Measurements from ENCODE around the gene PCDH9. TPM values are rescaled to one million over a fixed set of nuclear protein-coding genes. Genes with fewer than 3 reads are reported as not detected.

Gene PCDH9
- total and polyA plus RNA-seq, 2 of the 4 experiments (the other 2 are of a cell fraction): 2.2 to 10.2 TPM

GRCh38 chr13:66528944-66529576 lies 701.1 kb downstream of the PCDH9 start:
- no peak overlapping the region for H3K23ac ChIP-seq (ENCODE audit: low read depth, low read length)
- CTCF ChIA-PET: no interaction called here

More at GRCh38 chr13:66528944-66529576, 701.1 kb downstream of the PCDH9 start:
- Histone ChIP-seq H3K27me3 (ENCODE audit: control insufficient read depth, insufficient read depth, low read length) (no peaks in the 10 kb centered on the region), H2AK5ac (ENCODE audit: low read depth, low read length) (no peak overlapping the region), H4K5ac (ENCODE audit: low read depth, low read length) (no peak overlapping the region), H3K18ac (ENCODE audit: low read depth, low read length) (no peak overlapping the region), H2BK120ac (ENCODE audit: low read depth, low read length) (no peak overlapping the region), H2BK15ac (ENCODE audit: low read depth, low read length) (no peak overlapping the region), H3K79me1 (ENCODE audit: low read depth in 1 of 2, low read length in 2 of 2) (no peaks in the 10 kb centered on the region), H3K9ac (ENCODE audit: low read depth, low read length) (no peak overlapping the region), H3K9me3 (ENCODE audit: control insufficient read depth, insufficient read depth, low read length) (peaks cover 2% of the 10 kb centered on the region; the same call in 1 of the 2 replicates), H3K4me1 (ENCODE audit: control insufficient read depth, insufficient read depth, low read length) (peaks cover 3% of the 10 kb centered on the region; the same call in 1 of the 2 replicates), H2AFZ (replicated peaks; ENCODE audit: low read length, poor library complexity) (no peak overlapping the region), H3K36me3 (ENCODE audit: control insufficient read depth, insufficient read depth, low read length) (no peaks in the 10 kb centered on the region), H2BK20ac (ENCODE audit: low read depth, low read length) (no peak overlapping the region), H3K56ac (ENCODE audit: extremely low read depth, insufficient read depth, low read length) (no peak overlapping the region), H4K91ac (ENCODE audit: insufficient read depth, low read depth, low read length) (no peak overlapping the region), H3K4ac (ENCODE audit: low read depth, low read length) (no peak overlapping the region), H3K4me2 (ENCODE audit: low read depth, low read length) (no peak overlapping the region), H3K14ac (replicated peaks; ENCODE audit: low read depth, low read length) (no peak overlapping the region), H4K20me1 (ENCODE audit: insufficient read depth, low read length) (no peaks in the 10 kb centered on the region), H3K4me3 (ENCODE audit: insufficient read depth, low read depth, low read length) (no peak overlapping the region), H3K27ac (ENCODE audit: insufficient read depth, low read length) (no peak overlapping the region), H2BK5ac (ENCODE audit: low read depth, low read length, poor library complexity, severe bottlenecking) (no peak overlapping the region), H4K8ac (ENCODE audit: low read depth in 2 of 2, low read length in 2 of 2) (no peak overlapping the region), H3K9me1 (ENCODE audit: insufficient read depth, low read length) (no peaks in the 10 kb centered on the region), H2AK9ac (replicated peaks; ENCODE audit: low read depth, low read length, poor library complexity) (no peak overlapping the region)
- TF ChIP-seq USF2 (IDR thresholded peaks at IDR 0.05; ENCODE audit: low read depth, low read length) (no peak), CEBPB (IDR thresholded peaks at IDR 0.05; ENCODE audit: low read depth, low read length) (no peak), ELK1 (IDR thresholded peaks at IDR 0.05; ENCODE audit: borderline replicate concordance, low read depth, low read length) (no peak), FOS (IDR thresholded peaks at IDR 0.05; ENCODE audit: low read depth, low read length) (no peak), CTCF (conservative IDR thresholded peaks at IDR 0.05; ENCODE audit: low read depth, low read length) (no peak), RFX5 (IDR thresholded peaks at IDR 0.05; ENCODE audit: low read depth, low read length) (no peak), NFE2L2 (IDR thresholded peaks at IDR 0.05; ENCODE audit: low read depth, low read length) (no peak), BHLHE40 (IDR thresholded peaks at IDR 0.05; ENCODE audit: low read depth, low read length) (no peak), RAD21 (IDR thresholded peaks at IDR 0.05; ENCODE audit: low read length) (no peak), POLR2A (IDR thresholded peaks at IDR 0.05; ENCODE audit: low read depth, low read length) (no peak), MAFK (IDR thresholded peaks at IDR 0.05; ENCODE audit: low read depth, low read length) (no peak), CHD1 (IDR thresholded peaks at IDR 0.05; ENCODE audit: low read depth, low read length) (no peak), MAZ (IDR thresholded peaks at IDR 0.05; ENCODE audit: borderline replicate concordance, low read depth, low read length) (no peak), MXI1 (IDR thresholded peaks at IDR 0.05; ENCODE audit: borderline replicate concordance, low read depth, low read length) (no peak), RCOR1 (IDR thresholded peaks at IDR 0.05; ENCODE audit: insufficient replicate concordance, low read length) (no peak), SMC3 (IDR thresholded peaks at IDR 0.05; ENCODE audit: low read depth, low read length) (no peak)
- BruUV-seq (replicated peaks): no TSS peak
- ATAC-seq (ENCODE audit: low read depth): no peak
- dilution Hi-C loops (cut with HindIII; ENCODE audit: low sequenced_read_pairs, unreplicated experiment) (no loop called here), intact Hi-C loops (cut with micrococcal nuclease) (no loop called here), in situ Hi-C loops (cut with MboI; ENCODE audit: low sequenced_read_pairs) (no loop called here)
- DNase-seq: no peak
- POLR2A ChIA-PET (ENCODE audit: unreplicated experiment): no interaction called here
- no CpG with 5 or more reads among the region's 2 CpGs for WGBS, 2 experiments (ENCODE audit: extremely low coverage in 2 of 2, insufficient read length in 1 of 2)

Data from IMR-90 (cell line).